GM18861 (cell line): ENCODE results near the gene GPX4.
A peak's percentile ranks its signal among the peaks of the same experiment; 100 is the strongest.

Experiments
- ATAC-seq: cut with Tn5 transposase; IDR thresholded peaks from one replicate; pipeline ENCODE4 v1.9.1; 2021; ENCODE audit not compliant: unreplicated experiment

Gene GPX4

DNA sequence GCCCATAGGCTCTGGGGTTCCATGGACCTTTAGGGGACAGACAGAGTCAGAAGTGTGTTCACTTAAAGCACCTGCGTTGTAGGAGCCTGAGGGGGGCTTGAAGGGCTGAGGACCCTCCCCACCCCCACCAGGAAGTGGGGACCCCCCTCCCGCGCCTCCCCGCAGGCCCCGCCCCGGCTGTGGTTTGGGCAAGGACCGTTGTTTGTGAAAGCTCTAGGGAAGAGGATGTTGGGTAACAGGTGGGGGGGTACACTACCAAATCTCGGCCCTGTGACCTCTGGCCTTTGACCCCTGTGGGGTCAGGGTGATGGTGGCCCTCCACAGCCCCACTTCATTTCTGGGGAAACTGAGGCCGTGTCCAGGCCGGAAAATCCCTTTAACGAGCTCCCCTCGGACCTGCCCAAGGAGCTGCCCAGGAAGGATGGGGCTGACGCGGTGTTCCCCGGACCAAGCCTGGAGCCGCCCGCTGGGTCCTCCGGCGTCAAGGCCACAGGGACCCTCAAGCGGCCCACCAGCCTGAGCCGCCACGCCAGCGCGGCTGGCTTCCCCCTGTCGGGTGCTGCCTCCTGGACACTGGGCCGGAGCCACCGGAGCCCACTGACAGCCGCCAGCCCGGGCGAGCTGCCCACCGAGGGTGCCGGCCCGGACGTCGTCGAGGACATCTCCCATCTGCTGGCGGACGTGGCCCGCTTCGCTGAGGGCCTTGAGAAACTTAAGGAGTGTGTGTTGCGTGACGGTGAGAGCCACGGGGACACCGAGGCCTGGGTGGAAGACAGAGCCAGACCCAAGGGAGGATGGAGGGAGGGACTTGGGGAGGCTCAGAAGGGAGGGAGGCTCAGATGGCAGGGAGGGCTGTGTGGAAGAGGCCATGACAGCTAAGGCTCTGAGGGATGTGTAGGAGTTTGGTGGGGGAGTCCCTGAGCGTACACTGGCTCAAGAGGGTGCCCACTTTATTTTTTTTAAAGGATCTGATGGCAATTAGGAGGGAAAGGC is 35.5 kb upstream of the GPX4 start:
- no peak for ATAC-seq

GRCh38 chr19:1069009-1069779 is 34.6 kb upstream of the GPX4 start:
- ATAC-seq, result no peak

- no peak for ATAC-seq
These were observed 33.2 kb upstream of the GPX4 start for GRCh38 chr19:1070576-1070930.

- ATAC-seq, result no peak
These were observed 32.6 kb upstream of the GPX4 start for GRCh38 chr19:1070931-1071791.

GRCh38 chr19:1072371-1073015 is 31.3 kb upstream of the GPX4 start:
- no peak for ATAC-seq

- ATAC-seq, result no peak
These were observed 30.5 kb upstream of the GPX4 start for GRCh38 chr19:1073063-1073955.

GRCh38 chr19:1073956-1074517 is 29.8 kb upstream of the GPX4 start:
- no peak for ATAC-seq

- ATAC-seq, result no peak
These were observed 29.1 kb upstream of the GPX4 start for GRCh38 chr19:1074544-1075283.

- no peak for ATAC-seq
These were observed 27.8 kb upstream of the GPX4 start for GRCh38 chr19:1076046-1076386.

DNA sequence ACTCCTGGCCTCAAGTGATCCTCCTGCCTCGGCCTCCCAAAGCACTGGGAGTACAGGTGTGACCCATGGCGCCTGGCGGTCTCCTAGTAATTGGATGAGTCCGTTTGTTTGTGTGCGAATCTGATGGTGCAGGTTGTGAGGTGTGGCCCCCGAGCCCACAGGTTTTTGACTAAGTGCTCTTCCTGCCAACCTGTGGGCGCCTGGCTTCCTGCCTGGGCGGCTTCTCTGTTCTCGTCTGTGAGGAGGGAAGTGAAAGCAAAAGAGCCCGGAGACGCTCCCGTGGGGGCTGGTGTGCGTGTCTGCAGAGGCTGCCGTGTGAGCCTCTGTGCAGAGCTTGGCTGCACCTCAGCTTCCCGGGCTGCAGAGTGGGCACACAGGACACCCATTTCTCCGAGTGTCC is 26.8 kb upstream of the GPX4 start:
- peak; percentile 69 for ATAC-seq

- no peak for ATAC-seq
These were observed 24.2 kb upstream of the GPX4 start for GRCh38 chr19:1079566-1080111.

DNA sequence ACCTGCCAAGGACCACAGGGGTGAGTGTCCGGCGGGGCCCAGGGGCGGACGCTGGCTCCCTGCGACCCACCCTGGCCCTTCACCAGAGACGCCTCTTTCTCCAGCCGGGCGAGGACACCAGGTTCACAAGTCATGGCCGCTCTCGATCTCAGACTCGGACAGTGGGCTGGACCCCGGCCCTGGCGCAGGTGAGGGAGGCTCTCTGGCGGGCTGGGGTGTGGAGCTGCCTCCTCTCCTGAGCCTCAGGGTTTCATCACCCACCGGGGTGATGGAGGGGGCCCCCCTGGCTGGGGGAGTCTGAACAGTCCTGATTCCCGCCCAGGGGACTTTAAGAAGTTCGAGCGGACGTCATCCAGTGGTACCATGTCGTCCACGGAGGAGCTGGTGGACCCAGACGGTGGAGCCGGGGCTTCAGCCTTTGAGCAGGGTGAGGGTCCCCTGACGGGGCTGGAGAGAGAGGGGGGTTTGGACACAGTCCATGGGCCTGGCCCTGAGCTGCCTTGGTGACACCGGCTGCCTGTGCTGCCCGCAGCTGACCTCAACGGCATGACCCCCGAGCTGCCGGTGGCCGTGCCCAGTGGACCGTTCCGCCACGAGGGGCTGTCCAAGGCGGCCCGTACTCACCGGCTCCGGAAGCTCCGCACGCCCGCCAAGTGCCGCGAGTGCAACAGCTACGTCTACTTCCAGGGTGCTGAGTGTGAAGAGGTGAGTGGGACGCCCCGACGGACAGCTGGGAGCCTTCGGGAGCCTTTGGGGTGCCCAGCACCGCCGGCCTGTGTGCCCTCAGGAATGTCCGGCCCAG is 23.2 kb upstream of the GPX4 start:
- ATAC-seq, result no peak

DNA sequence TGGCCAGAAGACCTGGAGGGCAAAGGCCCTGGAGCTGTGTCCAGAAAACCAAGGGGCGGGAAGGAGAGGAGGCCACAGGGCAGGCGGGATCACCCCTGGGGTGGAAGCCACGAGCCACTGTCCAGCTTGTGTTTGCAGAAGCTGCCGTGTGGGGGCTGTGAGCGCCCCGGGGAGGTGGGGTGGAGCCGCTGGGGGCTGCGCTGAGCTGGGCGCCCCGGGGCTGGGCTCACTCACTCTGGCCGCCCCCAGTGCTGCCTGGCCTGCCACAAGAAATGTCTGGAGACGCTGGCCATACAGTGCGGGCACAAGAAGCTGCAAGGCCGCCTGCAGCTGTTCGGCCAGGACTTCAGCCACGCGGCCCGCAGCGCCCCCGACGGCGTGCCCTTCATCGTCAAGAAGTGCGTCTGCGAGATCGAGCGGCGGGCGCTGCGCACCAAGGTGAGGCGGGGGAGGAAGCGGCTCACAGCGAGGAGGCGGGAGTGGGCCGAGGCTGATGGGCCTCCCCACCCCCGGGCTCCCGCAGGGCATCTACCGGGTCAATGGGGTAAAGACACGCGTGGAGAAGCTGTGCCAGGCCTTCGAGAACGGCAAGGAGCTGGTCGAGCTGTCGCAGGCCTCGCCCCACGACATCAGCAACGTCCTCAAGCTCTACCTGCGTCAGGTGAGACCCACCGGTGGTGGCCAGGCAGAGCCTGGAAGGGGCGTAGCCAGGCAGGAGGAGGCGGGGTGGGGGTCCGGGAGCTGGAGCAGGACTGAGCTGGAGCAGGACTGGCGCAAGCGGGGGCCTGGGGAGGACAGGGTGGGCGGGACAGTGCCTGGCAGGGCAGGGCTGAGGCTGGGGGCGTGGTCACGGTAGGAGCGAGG is 22.3 kb upstream of the GPX4 start:
- no peak for ATAC-seq

DNA sequence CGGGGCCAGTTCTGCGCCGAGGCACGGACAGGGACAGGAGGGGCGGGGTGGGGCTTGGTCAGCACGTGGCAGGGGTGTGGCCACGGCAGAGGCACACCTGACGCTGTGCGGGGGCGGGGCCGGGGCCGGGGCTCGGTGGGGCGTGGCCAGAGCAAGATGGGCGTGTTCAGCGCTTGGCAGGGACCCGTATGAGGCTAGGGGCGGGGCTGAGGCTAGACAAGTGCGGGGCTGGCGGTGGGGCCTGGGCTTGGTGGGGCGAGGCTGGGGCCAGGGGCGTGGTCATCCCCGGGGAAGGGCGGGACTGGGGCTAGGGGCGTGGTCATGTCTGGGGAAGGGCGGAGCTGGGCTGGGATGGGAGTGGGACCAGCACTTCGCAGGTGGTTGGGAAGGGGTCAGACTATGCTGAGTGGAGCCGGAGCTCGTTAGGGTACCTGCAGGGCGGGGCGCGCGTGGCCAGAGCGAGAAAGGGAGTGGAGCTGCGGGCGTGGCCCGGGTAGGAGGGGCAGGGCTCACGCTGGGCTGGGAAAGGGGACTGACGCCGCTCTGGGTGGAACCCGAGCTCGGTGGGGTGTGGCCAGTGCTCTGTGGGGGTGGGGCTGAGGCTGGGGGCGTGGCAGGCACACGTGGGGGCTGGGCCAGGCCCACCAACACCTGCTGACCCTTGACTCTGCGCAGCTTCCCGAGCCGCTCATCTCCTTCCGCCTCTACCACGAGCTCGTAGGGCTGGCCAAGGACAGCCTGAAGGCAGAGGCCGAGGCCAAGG is 21.4 kb upstream of the GPX4 start:
- ATAC-seq, result no peak

- no peak for ATAC-seq
These were observed 20.6 kb upstream of the GPX4 start for GRCh38 chr19:1082928-1083816.
